K562 (cell line): ENCODE data around the gene DEDD. TPM values are rescaled to one million over a fixed set of nuclear protein-coding genes. Genes with fewer than 3 reads are reported as not detected.

Experiments
- AFF1 ChIP-seq, 2 experiments: fragments of 450-650 bp; IDR thresholded peaks; 2 replicates each; pipeline ENCODE4 v1.6.1; 2018; ENCODE audit warnings: mild to moderate bottlenecking in 2 of 2, low read depth in 1 of 2; ENCODE audit not compliant: partially characterized antibody in 2 of 2
- KDM1A ChIP-seq, 2 experiments: fragments of 450-650 bp; IDR thresholded peaks; 2 replicates each; pipeline ENCODE4 v1.6.1; 2016; ENCODE audit warnings: mild to moderate bottlenecking in 2 of 2
- PRDM10 ChIP-seq: fragments of 450-650 bp; IDR thresholded peaks from 2 replicates; pipeline ENCODE4 v1.6.1; 2018; ENCODE audit not compliant: partially characterized antibody
- ZNF41 ChIP-seq: fragments of 250-450 bp; sonication (Bioruptor Pico); conservative IDR thresholded peaks from 2 replicates; pipeline ENCODE4 v1.4.0; 2020; ENCODE audit warnings: mild to moderate bottlenecking
- ZNF592 ChIP-seq: fragments of 450-650 bp; IDR thresholded peaks from 2 replicates; pipeline ENCODE4 v1.6.1; 2017; ENCODE audit warnings: antibody characterized with exemption, mild to moderate bottlenecking
- ZNF740 ChIP-seq, 3 experiments: fragments of 200-800 bp in 1 of 3; sonication (Bioruptor generic) in 1 of 3; sonication (generic) in 1 of 3; formaldehyde crosslinking in 1 of 3; IDR thresholded peaks; 2 replicates each; pipeline versions ENCODE4 v1.6.1 to v1.8.0; 2016 to 2022; ENCODE audit warnings: mild to moderate bottlenecking in 2 of 3, missing compliant biosample characterization in 2 of 3, missing genetic modification characterization in 2 of 3, missing genetic modification reagents in 1 of 3
- polyA plus RNA-seq, 8 experiments: library from polyadenylated mRNA; depleted of rRNA in 4 of 8; stranded (reverse) in 5 of 8; unstranded in 3 of 8; fragments of >200 nt; fragmentation: Nextera tagmentation in 2 of 8; fragmentation: Illumina TruSeq in 1 of 8; extraction: Ambion mirVana in 2 of 8; extraction: Trizol in 1 of 8; gene quantifications; 2 replicates each; pipeline versions ENCODE4 v1.2.1 to v1.2.3, GENCODE V29; 2011 to 2014; ENCODE audit warnings: inconsistent platforms in 1 of 8, missing spikeins in 1 of 8
- total RNA-seq, 7 experiments: library from RNA; depleted of rRNA in 6 of 7; stranded (reverse); fragments of >200 nt in 6 of 7; fragmentation: Illumina TruSeq in 2 of 7; extraction: Trizol in 2 of 7; gene quantifications; 2 replicates each; pipeline versions ENCODE4 v1.2.1 to v1.2.3, GENCODE V29; 2011 to 2021; ENCODE audit warnings: low replicate concordance in 1 of 7

DEDD gene
- total and polyA plus RNA-seq, 9 of the 15 experiments (the other 6 are each of a cell fraction or from before 2014, with no cell fraction given): 11.6 to 41.0 (median 16.8) TPM

GRCh38 chr1:161166669-161167548 lies 34.4 kb upstream of the DEDD start (continued):
- TF ChIP-seq ZNF592: peak; percentile 63
- 0 out of 2 replicates have a peak, but pooled peaks have one; percentile 10 for TF ChIP-seq ZNF740 (CRISPR knock-in tag; IDR thresholded peaks at IDR 0.05)
- no peak for TF ChIP-seq ZNF740 (tag; IDR thresholded peaks at IDR 0.05)
- TF ChIP-seq KDM1A (IDR thresholded peaks at IDR 0.05): no peak
- TF ChIP-seq PRDM10: no peak
- TF ChIP-seq ZNF41 (CRISPR knock-in tag): no peak
- no peak for TF ChIP-seq AFF1 (IDR thresholded peaks at IDR 0.05; ENCODE audit: low read depth in 1 of 2, partially characterized antibody in 2 of 2)
